Measurements from ENCODE around the gene CKMT2.

The CKMT2 gene

GRCh38 chr5:81219389-81219788 lies 13.7 kb upstream of the CKMT2 start:
- FAIRE-seq: no peak

- FAIRE-seq: no peak
Observed at GRCh38 chr5:81222285-81222684, 10.8 kb upstream of the CKMT2 start.

- FAIRE-seq: no peak
Observed at GRCh38 chr5:81225463-81225862, 7.7 kb upstream of the CKMT2 start.

GRCh38 chr5:81226286-81226685 lies 6.8 kb upstream of the CKMT2 start:
- no peak for FAIRE-seq

- FAIRE-seq: no peak
Observed at GRCh38 chr5:81226949-81227348, 6.2 kb upstream of the CKMT2 start.

- no peak for FAIRE-seq
Observed at GRCh38 chr5:81228084-81228483, 5.0 kb upstream of the CKMT2 start.

GRCh38 chr5:81230416-81230815 lies 2.7 kb upstream of the CKMT2 start:
- no peak for FAIRE-seq

GRCh38 chr5:81232464-81233079 lies 550 bp upstream of the CKMT2 start:
- FAIRE-seq: no peak

GRCh38 chr5:81234299-81234698 lies 1.2 kb downstream of the CKMT2 start:
- no peak for FAIRE-seq

GRCh38 chr5:81234801-81235200 lies 1.7 kb downstream of the CKMT2 start:
- FAIRE-seq: no peak

GRCh38 chr5:81235287-81236072 lies 2.4 kb downstream of the CKMT2 start:
- FAIRE-seq: no peak

GRCh38 chr5:81238460-81238859 lies 5.3 kb downstream of the CKMT2 start:
- FAIRE-seq: no peak

- FAIRE-seq: no peak
Observed at GRCh38 chr5:81239613-81240012, 6.5 kb downstream of the CKMT2 start.

- FAIRE-seq: no peak
Observed at GRCh38 chr5:81241001-81241400, 7.9 kb downstream of the CKMT2 start.

GRCh38 chr5:81241961-81242648 lies 9.0 kb downstream of the CKMT2 start:
- FAIRE-seq: no peak

- FAIRE-seq: no peak
Observed at GRCh38 chr5:81242906-81243436, 9.8 kb downstream of the CKMT2 start.

GRCh38 chr5:81244451-81244850 lies 11.3 kb downstream of the CKMT2 start:
- no peak for FAIRE-seq

GRCh38 chr5:81245871-81246235 lies 12.7 kb downstream of the CKMT2 start:
- no peak for FAIRE-seq

- no peak for FAIRE-seq
Observed at GRCh38 chr5:81246697-81247096, 13.6 kb downstream of the CKMT2 start.

- no peak for FAIRE-seq
Observed at GRCh38 chr5:81247441-81247972, 14.4 kb downstream of the CKMT2 start.

- no peak for FAIRE-seq
Observed at GRCh38 chr5:81249240-81249639, 16.1 kb downstream of the CKMT2 start.

GRCh38 chr5:81250004-81250403 lies 16.9 kb downstream of the CKMT2 start:
- no peak for FAIRE-seq

GRCh38 chr5:81251922-81252321 lies 18.8 kb downstream of the CKMT2 start:
- no peak for FAIRE-seq

- FAIRE-seq: no peak
Observed at GRCh38 chr5:81252904-81253303, 19.8 kb downstream of the CKMT2 start.

Data from colon (tissue), 2 donors.